Right cardiac atrium (tissue), 5 donors: ENCODE data around the gene OLR1. TPM values are rescaled to one million over a fixed set of nuclear protein-coding genes. Genes with fewer than 3 reads are reported as not detected.

Source experiments
- ATAC-seq, 2 donors: fragments of 200-7000 bp; cut with Tn5 transposase; one replicate each; pipeline versions ENCODE4 v1.8.0 to v1.9.1; 2020; ENCODE audit warnings: moderate library complexity in 2 of 2, mild to moderate bottlenecking in 1 of 2
- DNase-seq, 3 donors: peaks; one replicate each; pipeline ENCODE4 v3.0.0-alpha.2; 2020
- H3K27ac ChIP-seq: one replicate; pipeline ENCODE4 v1.5.1; 2013; ENCODE audit warnings: mild to moderate bottlenecking, low read length, control low read depth, moderate library complexity
- H3K27me3 ChIP-seq: one replicate; pipeline ENCODE4 v1.6.1; 2013; ENCODE audit not compliant: control insufficient read depth, insufficient read depth
- H3K4me1 ChIP-seq: one replicate; pipeline ENCODE4 v1.6.1; 2013; ENCODE audit warnings: low read length; ENCODE audit not compliant: control insufficient read depth, insufficient read depth
- H3K4me3 ChIP-seq: one replicate; pipeline ENCODE4 v1.5.1; 2013; ENCODE audit warnings: low read length, control low read depth
- H3K9me3 ChIP-seq: one replicate; pipeline ENCODE4 v1.6.1; 2013; ENCODE audit warnings: low read length; ENCODE audit not compliant: control insufficient read depth
- WGBS: extraction: QIAGEN DNeasy Blood & Tissue Kit; methylation state at CpG from one replicate; pipeline ENCODE4 v1.1.7; 2013; 5-methylcytosine and 5-hydroxymethylcytosine counted together
- intact Hi-C, 4 donors: fragments of 100-400 bp; cut with DNase I; formaldehyde crosslinking; loops; one replicate each; pipeline versions ENCODE4 v1.11.0 to v1.14.0; 2022 to 2023
- polyA plus RNA-seq: library from polyadenylated mRNA; stranded (reverse); fragments of 200-250 nt; gene quantifications from one replicate; pipeline ENCODE4 v1.2.3, GENCODE V29; 2013
- total RNA-seq, 4 donors: library from RNA; stranded (reverse); fragmentation: NEBNext Ultra II Directional; extraction: Animal tissue kit (Norgen Biotek cat#: 25700); gene quantifications; one replicate each; pipeline ENCODE4 v1.2.1, GENCODE V29; 2021
- donor health status: healthy with polysubstance abuse.
- donor health status: DM: no; HTN: yes; CAD: no.
- donor health status: DM: no; HTN: no; CAD: no.
- donor health status: DM: no; HTN: yes; CAD: no; lungs with severe emphysema.
- donor health status: DM: yes; HTN: yes; CAD: no.

OLR1 gene
- total and polyA plus RNA-seq, 5 donors: 0.27 to 0.81 (median 0.71) TPM

GRCh38 chr12:10170216-10170615, 1.7 kb downstream of the OLR1 start:
- intact Hi-C loops: no loop called here
- H3K4me1 ChIP-seq: no peaks in the 10 kb centered on the region
- H3K4me3 ChIP-seq: no peak overlapping the region
- no peaks in the 10 kb centered on the region for H3K27me3 ChIP-seq
- 89% methylated on average over 5 of the region's 5 CpGs for WGBS
- DNase-seq: no peak
- H3K27ac ChIP-seq: no peak overlapping the region
- ATAC-seq: no peak
- no peaks in the 10 kb centered on the region for H3K9me3 ChIP-seq

DNA sequence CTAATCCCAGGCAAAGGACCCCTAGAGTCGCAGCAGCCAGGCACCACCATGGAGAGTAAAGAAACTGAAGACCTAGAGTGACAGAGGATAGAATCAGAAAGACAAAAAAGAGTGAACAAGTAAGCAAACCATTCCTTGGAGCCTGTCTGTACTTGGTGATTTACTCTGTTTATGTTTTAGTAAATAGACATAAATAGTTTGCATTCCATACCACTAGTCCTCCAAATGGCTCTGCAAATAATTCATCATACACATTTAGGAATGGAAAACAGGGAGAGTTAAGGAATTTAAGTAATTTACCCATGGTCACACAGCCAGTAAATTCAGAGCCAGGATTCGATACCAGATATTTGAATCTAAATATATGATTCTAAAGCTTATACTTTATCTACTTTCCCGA, 2.8 kb downstream of the OLR1 start:
- H3K9me3 ChIP-seq: no peaks in the 10 kb centered on the region
- ATAC-seq (no peak), DNase-seq (no peak)
- no peaks in the 10 kb centered on the region for H3K27me3 ChIP-seq
- no peak overlapping the region for H3K4me3 ChIP-seq
- no peak overlapping the region for H3K27ac ChIP-seq
- intact Hi-C loops: no loop called here
- H3K4me1 ChIP-seq: no peaks in the 10 kb centered on the region
- WGBS: 68% methylated on average over 3 of the region's 3 CpGs

DNA sequence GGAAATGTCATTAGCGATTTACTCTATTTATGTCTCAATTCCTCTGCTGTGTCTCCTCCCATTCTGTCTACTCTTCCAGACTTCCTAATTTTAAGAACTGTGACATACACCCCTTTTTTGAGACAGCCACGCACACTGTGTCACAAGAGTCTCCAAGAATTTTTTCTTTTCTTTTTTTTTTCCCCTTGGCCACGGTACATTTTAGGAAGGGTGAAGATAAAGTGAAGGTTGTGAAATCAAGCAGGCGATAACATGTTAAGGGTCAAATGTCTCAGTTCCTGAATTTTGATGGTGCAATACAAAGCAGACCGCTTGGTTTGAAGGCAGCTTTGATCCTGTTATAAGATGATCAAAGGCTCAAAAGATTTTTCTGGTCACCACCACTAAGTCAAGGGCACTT, 4.3 kb downstream of the OLR1 start:
- DNase-seq (no peak), ATAC-seq (peak; percentile 66 to 83)
- WGBS: 45% methylated on average over 5 of the region's 5 CpGs
- no peaks in the 10 kb centered on the region for H3K4me1 ChIP-seq
- no peak overlapping the region for H3K4me3 ChIP-seq
- H3K27me3 ChIP-seq: no peaks in the 10 kb centered on the region
- intact Hi-C loops: no loop called here
- no peak overlapping the region for H3K27ac ChIP-seq
- no peaks in the 10 kb centered on the region for H3K9me3 ChIP-seq

- Histone ChIP-seq H3K27ac (no peak overlapping the region), H3K27me3 (no peaks in the 10 kb centered on the region), H3K4me1 (no peaks in the 10 kb centered on the region), H3K4me3 (no peak overlapping the region), H3K9me3 (no peaks in the 10 kb centered on the region)
- WGBS: 0% methylated on average over 1 of the region's 1 CpG
- DNase-seq (no peak), ATAC-seq (no peak)
- intact Hi-C loops: no loop called here
Measured at GRCh38 chr12:10165421-10165820, 6.5 kb downstream of the OLR1 start.

DNA sequence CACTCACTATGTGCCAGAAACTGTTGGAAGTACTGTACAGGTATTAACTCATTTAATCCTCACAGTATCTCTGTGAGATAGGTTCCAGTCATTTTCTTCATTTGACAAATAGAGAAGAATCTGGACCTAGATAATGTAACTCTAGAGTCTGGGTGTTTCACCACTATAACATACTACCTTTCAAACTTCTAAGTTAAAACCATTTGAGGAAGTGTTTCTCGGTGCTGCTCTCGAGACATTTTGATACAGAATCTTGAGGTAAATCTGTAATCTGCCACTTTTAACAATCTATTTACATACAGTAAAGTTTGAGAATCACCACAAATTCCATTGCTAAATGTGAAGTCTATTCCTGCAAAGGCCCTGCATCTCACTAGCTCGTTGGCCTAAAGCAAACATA, 8.8 kb downstream of the OLR1 start:
- Histone ChIP-seq H3K27ac (no peak overlapping the region), H3K9me3 (no peaks in the 10 kb centered on the region), H3K27me3 (no peaks in the 10 kb centered on the region), H3K4me1 (no peaks in the 10 kb centered on the region), H3K4me3 (no peak overlapping the region)
- intact Hi-C loops: no loop called here
- DNase-seq (no peak), ATAC-seq (no peak)
- 71% methylated on average over 3 of the region's 3 CpGs for WGBS

DNA sequence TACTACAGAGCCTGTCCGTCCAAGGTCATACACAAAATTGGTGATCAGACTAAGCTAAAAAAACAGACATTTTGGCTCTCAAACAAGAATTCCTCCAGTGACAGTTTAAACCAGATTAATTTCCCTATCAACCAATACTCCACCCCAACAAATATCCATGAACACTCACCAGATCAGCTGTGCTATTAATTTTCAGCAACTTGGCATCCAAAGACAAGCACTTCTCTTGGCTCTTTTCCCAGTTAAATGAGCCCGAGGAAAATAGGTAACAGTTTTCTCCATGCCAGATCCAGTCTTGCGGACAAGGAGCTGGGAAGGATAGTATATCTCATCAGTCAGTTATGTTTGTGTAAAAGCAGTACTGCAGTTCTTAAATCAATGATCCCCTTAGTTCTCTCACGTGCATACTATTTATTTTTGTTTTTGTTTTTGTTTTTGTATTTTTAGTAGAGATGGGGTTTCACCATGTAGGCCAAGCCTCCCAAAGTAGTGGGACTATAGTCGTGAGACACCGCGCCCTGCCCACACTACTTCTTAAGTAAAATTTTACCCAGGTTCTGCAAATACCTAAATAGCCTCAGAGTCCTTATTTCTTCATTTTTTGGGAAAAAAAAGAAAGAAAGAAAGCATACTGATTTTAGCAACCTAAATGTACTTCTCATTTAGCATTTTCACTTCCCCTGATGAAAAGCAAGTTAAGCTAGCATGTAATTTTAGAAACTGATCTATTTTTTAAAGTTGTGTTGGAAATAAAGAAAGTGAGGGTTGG, 11.1 kb downstream of the OLR1 start:
- Histone ChIP-seq H3K4me3 (no peak overlapping the region), H3K9me3 (no peaks in the 10 kb centered on the region), H3K27me3 (no peaks in the 10 kb centered on the region), H3K27ac (no peak overlapping the region), H3K4me1 (no peaks in the 10 kb centered on the region)
- no peak for DNase-seq
- 51% methylated on average over 7 of the region's 7 CpGs for WGBS
- ATAC-seq: peak in 1 of 2 donors; percentile 16
- intact Hi-C loops: no loop called here

DNA sequence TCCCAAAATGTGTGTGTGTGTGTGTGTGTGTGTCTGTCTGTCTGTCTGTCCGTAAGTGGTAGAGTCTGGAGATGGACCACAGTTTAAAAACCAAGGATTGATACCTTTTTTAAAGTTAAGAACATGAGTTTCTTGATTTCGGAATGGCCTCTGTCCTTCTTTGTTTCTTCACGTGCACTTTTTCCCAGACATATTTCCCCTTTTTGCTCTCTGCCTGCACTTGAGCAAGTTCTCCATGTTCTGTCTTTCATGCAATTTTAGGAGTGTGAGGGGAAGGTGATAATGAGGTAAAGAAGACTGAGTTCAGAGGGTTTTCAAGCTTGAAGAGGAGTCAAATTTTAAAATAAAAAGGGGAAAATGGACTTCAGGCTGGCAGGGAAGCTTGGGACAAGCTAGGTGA, 12.7 kb downstream of the OLR1 start:
- H3K27ac ChIP-seq: no peak overlapping the region
- 47% methylated on average over 3 of the region's 3 CpGs for WGBS
- no peak overlapping the region for H3K4me3 ChIP-seq
- DNase-seq: no peak
- H3K4me1 ChIP-seq: no peaks in the 10 kb centered on the region
- no peaks in the 10 kb centered on the region for H3K27me3 ChIP-seq
- ATAC-seq: no peak
- no peaks in the 10 kb centered on the region for H3K9me3 ChIP-seq
- intact Hi-C loops: loop anchor here in 2 of 4 donors (5.0 to 10.0 kb wide), 2 partner anchors 33 to 56 kb away; partner anchors contain the start of gene GABARAPL1 (in 1 of the 2)

- Histone ChIP-seq H3K27ac (no peak overlapping the region), H3K4me3 (no peak overlapping the region), H3K4me1 (peaks cover 5% of the 10 kb centered on the region), H3K9me3 (no peaks in the 10 kb centered on the region), H3K27me3 (no peaks in the 10 kb centered on the region)
- DNase-seq (no peak), ATAC-seq (no peak)
- 89% methylated on average over 2 of the region's 2 CpGs for WGBS
- intact Hi-C loops: loop anchor here in 2 of 4 donors (5.0 to 10.0 kb wide), 2 partner anchors 34 to 56 kb away; partner anchors contain the start of gene GABARAPL1 (in 1 of the 2)
Measured at GRCh38 chr12:10158406-10158805, 13.5 kb downstream of the OLR1 start.

- no peaks in the 10 kb centered on the region for H3K9me3 ChIP-seq
- 66% methylated on average over 3 of the region's 3 CpGs for WGBS
- no peak for ATAC-seq
- intact Hi-C loops: loop anchor here in 2 of 4 donors (5.0 to 10.0 kb wide), 2 partner anchors 36 to 59 kb away; partner anchors contain the start of gene GABARAPL1 (in 1 of the 2)
- H3K27ac ChIP-seq: no peak overlapping the region
- H3K27me3 ChIP-seq: no peaks in the 10 kb centered on the region
- peaks cover 5% of the 10 kb centered on the region for H3K4me1 ChIP-seq
- DNase-seq: no peak
- H3K4me3 ChIP-seq: no peak overlapping the region
Measured at GRCh38 chr12:10155966-10156365, 16.0 kb downstream of the OLR1 start.

- ATAC-seq (peak; percentile 34 to 39), DNase-seq (no peak)
- Histone ChIP-seq H3K4me3 (peak overlapping the region; percentile 45), H3K27me3 (no peaks in the 10 kb centered on the region), H3K4me1 (peaks cover 5% of the 10 kb centered on the region), H3K9me3 (no peaks in the 10 kb centered on the region), H3K27ac (peak overlapping the region; percentile 78)
- intact Hi-C loops: loop anchor here in 1 of 4 donors (10.0 kb wide), 1 partner anchor 61 kb away; the partner anchor contains the start of gene GABARAPL1
- 52% methylated on average over 6 of the region's 6 CpGs for WGBS
Measured at GRCh38 chr12:10154145-10154496, 17.8 kb downstream of the OLR1 start.

DNA sequence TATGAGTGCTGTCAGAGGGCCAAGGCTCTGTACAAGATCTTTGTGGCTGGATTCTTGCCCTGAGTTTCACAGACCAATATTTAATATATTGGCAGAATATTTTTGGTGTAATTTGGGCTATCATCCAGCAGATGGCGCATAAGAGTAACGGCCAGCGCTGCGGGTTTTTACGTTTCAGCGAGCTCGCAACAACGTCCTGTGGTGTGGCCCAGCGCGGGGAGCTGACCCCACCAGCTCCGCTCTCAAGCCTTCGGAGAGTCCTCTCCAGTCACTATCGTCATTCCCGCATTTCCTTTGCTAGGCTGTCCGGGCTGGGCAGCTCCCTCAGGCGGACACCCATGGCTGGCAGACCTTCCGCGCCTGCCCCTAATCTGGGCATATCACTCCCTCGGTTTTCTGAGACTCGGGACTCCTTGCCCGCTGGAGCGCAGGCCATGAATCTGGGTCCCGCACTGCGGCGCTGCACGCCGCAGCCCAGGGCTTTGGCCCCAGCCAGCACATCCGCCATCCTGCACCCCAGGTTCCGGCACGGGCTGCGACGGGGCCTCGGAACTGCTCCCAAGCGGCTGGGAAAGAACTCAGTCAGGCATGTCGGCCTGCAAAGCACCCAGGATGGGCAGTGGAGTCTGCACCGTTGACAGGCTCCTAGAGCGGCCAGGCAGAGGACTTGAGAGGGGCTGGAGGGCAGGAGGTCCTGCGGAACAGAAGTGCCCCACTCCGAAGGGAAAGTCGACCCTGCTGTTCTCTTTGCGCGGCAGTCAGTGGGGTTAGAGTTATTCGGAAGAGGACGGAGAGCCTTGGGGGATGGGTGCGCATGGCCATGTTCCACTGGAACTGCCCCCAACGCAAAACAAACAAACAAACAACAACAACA, 18.4 kb downstream of the OLR1 start:
- Histone ChIP-seq H3K4me3 (peak overlapping the region; percentile 45), H3K27me3 (no peaks in the 10 kb centered on the region), H3K27ac (peak overlapping the region; percentile 78), H3K9me3 (no peaks in the 10 kb centered on the region), H3K4me1 (peaks cover 5% of the 10 kb centered on the region)
- peak; percentile 96 for ATAC-seq
- DNase-seq: peak; percentile 70 to 86 (median 86)
- WGBS: 2% methylated on average over 46 of the region's 46 CpGs
- intact Hi-C loops: loop anchor here in 2 of 4 donors (2.0 to 10.0 kb wide), 2 partner anchors 37 to 61 kb away; partner anchors contain the start of gene GABARAPL1 (in 1 of the 2)
